Measurements from ENCODE around the gene UBE2L3. TPM values are rescaled to one million over a fixed set of nuclear protein-coding genes. Genes with fewer than 3 reads are reported as not detected.
"Not testable (repeated sequence)": the region's sequence is repeated elsewhere in the genome, so short reads cannot be mapped to it uniquely, and the experiment has no call there.

The UBE2L3 gene
- total and polyA plus RNA-seq, 2 donors (not counting 1 experiment from before 2014, with no cell fraction given) = 13.5 to 30.9 TPM

DNA sequence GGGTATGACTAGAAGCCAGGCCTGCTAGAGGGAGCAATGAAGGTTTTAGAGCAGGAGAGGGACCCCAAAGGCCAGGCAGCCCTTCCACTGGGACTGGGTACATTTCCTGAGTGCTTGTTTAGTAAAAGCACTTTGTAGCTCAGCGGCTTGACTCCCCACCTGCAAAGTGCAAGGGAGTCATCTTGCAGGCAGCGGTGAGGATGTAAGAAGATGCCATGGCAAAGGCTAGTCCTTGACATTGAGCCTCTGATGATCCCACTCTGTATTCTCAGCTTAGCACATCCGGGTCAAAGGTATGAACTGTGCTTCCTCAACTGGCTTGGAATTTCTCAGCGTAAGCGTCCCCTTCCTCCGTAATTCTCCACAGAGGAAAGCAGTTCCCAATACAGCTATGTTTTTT is 3.1 kb upstream of the UBE2L3 start:
- Histone ChIP-seq H3K4me1 (ENCODE audit: control insufficient read depth in 2 of 2, insufficient read depth in 2 of 2, low read length in 2 of 2) (peaks cover 12 to 21% of the 10 kb centered on the region in 2 donors), H3K27ac (ENCODE audit: low read length in 2 of 2) (no peak overlapping the region), H2AFZ (ENCODE audit: insufficient read depth, low read depth, low read length, poor library complexity, severe bottlenecking) (no peak overlapping the region), H3K36me3 (replicated peaks in 1 of 2; ENCODE audit: control extremely low read depth in 1 of 2, control insufficient read depth in 1 of 2, extremely low read depth in 1 of 2, insufficient read depth in 2 of 2, low read length in 1 of 2) (no peaks in the 10 kb centered on the region), H3K9me3 (ENCODE audit: control extremely low read depth in 1 of 3, control insufficient read depth in 2 of 3, insufficient read depth in 1 of 3, low read length in 2 of 3) (no peaks in the 10 kb centered on the region), H3K4me2 (replicated peaks; ENCODE audit: low read depth, low read length, poor library complexity, severe bottlenecking) (no peak overlapping the region), H3K4me3 (ENCODE audit: control extremely low read depth in 1 of 5, extremely low read depth in 1 of 5, insufficient read depth in 1 of 5, low read depth in 2 of 5, low read length in 4 of 5) (no peak overlapping the region), H3K9ac (ENCODE audit: low read length) (no peak overlapping the region), H3K27me3 (replicated peaks in 1 of 4; ENCODE audit: control extremely low read depth in 1 of 4, control insufficient read depth in 3 of 4, insufficient read depth in 4 of 4, low read length in 3 of 4) (no peaks in the 10 kb centered on the region), H3K79me2 (ENCODE audit: control insufficient read depth, insufficient read depth, low read length) (peaks cover 26% of the 10 kb centered on the region), H4K20me1 (ENCODE audit: control insufficient read depth, insufficient read depth, low read length, poor library complexity, severe bottlenecking) (peaks cover 15% of the 10 kb centered on the region)
- ChIA-PET CTCF (interaction anchor here (1.6 kb wide), 1 partner anchor 67 kb away, joined by 5 read pairs; no protein-coding TSS in a partner anchor), POLR2A (no interaction called here)
- WGBS (ENCODE audit: insufficient coverage) = 95% methylated on average over 6 of the region's 6 CpGs
- Mint-ChIP-seq H3K27ac (no peak overlapping the region), H3K4me3 (no peak overlapping the region), H3K9me3 (ENCODE audit: insufficient read depth) (no peaks in the 10 kb centered on the region), H3K4me1 (peaks cover 14% of the 10 kb centered on the region), H3K27me3 (no peaks in the 10 kb centered on the region)
- TF ChIP-seq, protein P1, sequence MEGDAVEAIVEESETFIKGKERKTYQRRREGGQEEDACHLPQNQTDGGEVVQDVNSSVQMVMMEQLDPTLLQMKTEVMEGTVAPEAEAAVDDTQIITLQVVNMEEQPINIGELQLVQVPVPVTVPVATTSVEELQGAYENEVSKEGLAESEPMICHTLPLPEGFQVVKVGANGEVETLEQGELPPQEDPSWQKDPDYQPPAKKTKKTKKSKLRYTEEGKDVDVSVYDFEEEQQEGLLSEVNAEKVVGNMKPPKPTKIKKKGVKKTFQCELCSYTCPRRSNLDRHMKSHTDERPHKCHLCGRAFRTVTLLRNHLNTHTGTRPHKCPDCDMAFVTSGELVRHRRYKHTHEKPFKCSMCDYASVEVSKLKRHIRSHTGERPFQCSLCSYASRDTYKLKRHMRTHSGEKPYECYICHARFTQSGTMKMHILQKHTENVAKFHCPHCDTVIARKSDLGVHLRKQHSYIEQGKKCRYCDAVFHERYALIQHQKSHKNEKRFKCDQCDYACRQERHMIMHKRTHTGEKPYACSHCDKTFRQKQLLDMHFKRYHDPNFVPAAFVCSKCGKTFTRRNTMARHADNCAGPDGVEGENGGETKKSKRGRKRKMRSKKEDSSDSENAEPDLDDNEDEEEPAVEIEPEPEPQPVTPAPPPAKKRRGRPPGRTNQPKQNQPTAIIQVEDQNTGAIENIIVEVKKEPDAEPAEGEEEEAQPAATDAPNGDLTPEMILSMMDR (IDR thresholded peaks at IDR 0.05) = no peak
- no peak for TF ChIP-seq EZH2 (IDR thresholded peaks at IDR 0.05; ENCODE audit: borderline replicate concordance, insufficient read depth, low read depth, low read length, poor library complexity, severe bottlenecking)
- intact Hi-C loops (cut with micrococcal nuclease) = no loop called here
- ATAC-seq (ENCODE audit: low read depth) (no peak), DNase-seq (no peak)

DNA sequence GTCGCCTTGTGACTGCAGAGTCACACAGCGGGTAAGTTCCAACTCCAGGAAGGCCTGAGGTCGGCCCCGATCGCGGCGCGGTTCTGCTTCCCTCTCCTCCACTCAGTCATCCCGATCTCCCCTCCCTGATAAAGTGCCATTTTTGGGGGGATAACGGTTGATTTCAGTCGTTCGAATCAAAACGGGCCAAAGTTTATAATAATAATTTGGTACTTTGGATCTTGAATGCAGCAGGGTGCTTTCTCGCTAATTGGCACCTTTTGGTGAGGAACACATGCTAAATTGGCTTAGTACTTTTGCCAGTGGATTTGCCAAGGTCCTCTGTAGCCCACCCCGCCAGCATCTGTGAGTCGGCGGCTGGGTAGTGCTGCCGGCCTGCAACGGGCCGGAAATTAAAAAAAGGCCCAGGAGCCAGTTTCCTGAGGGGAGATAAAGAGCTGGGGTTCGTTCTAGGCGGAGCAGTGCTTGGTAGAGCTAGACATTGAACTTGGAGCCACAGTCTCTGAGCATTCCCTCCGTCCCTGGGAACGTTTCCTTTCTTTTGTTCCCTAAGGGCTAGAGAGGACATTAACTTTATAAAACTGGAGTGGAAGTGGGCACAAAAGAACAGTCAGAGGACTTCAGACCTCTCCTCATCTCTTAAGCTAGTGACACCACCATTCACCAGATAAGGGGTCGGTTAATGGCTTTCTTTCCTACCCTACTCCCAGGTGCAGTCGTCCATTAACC is 997 bp downstream of the UBE2L3 start:
- H3K9me3 Mint-ChIP-seq (ENCODE audit: insufficient read depth) = no peaks in the 10 kb centered on the region
- Histone ChIP-seq H3K4me3 (ENCODE audit: control extremely low read depth in 1 of 5, extremely low read depth in 1 of 5, insufficient read depth in 1 of 5, low read depth in 2 of 5, low read length in 4 of 5) (peak overlapping the region; percentile 70 to 91 (median 76)), H3K79me2 (ENCODE audit: control insufficient read depth, insufficient read depth, low read length) (peaks cover 67% of the 10 kb centered on the region), H3K36me3 (replicated peaks in 1 of 2; ENCODE audit: control extremely low read depth in 1 of 2, control insufficient read depth in 1 of 2, extremely low read depth in 1 of 2, insufficient read depth in 2 of 2, low read length in 1 of 2) (peaks cover 0 to 4% of the 10 kb centered on the region in 2 experiments), H3K27ac (ENCODE audit: low read length in 2 of 2) (peak overlapping the region; percentile 35 to 93), H3K27me3 (replicated peaks in 1 of 4; ENCODE audit: control extremely low read depth in 1 of 4, control insufficient read depth in 3 of 4, insufficient read depth in 4 of 4, low read length in 3 of 4) (no peaks in the 10 kb centered on the region), H3K4me1 (ENCODE audit: control insufficient read depth in 2 of 2, insufficient read depth in 2 of 2, low read length in 2 of 2) (peaks cover 27 to 40% of the 10 kb centered on the region in 2 donors), H3K9me3 (ENCODE audit: control extremely low read depth in 1 of 3, control insufficient read depth in 2 of 3, insufficient read depth in 1 of 3, low read length in 2 of 3) (no peaks in the 10 kb centered on the region), H2AFZ (ENCODE audit: insufficient read depth, low read depth, low read length, poor library complexity, severe bottlenecking) (peak overlapping the region; percentile 84), H3K4me2 (replicated peaks; ENCODE audit: low read depth, low read length, poor library complexity, severe bottlenecking) (peak overlapping the region; percentile 96), H3K9ac (ENCODE audit: low read length) (peak overlapping the region; percentile 98), H4K20me1 (ENCODE audit: control insufficient read depth, insufficient read depth, low read length, poor library complexity, severe bottlenecking) (peaks cover 55% of the 10 kb centered on the region)
- intact Hi-C loops (cut with micrococcal nuclease) = no loop called here
- TF ChIP-seq, protein P1 (IDR thresholded peaks at IDR 0.05) = no peak
- TF ChIP-seq EZH2 (IDR thresholded peaks at IDR 0.05; ENCODE audit: borderline replicate concordance, insufficient read depth, low read depth, low read length, poor library complexity, severe bottlenecking) = no peak
- peaks cover 41% of the 10 kb centered on the region for H3K4me1 Mint-ChIP-seq
- H3K4me3 Mint-ChIP-seq = peak overlapping the region; percentile 90
- peak overlapping the region; percentile 84 for H3K27ac Mint-ChIP-seq
- H3K27me3 Mint-ChIP-seq = no peaks in the 10 kb centered on the region
- POLR2A ChIA-PET = interaction anchor here (0.7 kb wide), 1 partner anchor 42 kb away, joined by 10 read pairs; no protein-coding TSS in a partner anchor
- no peak for ATAC-seq (ENCODE audit: low read depth)
- no peak for DNase-seq
- 0% methylated on average over 9 of the region's 26 CpGs for WGBS (ENCODE audit: insufficient coverage)
- CTCF ChIA-PET = interaction anchor here (0.8 to 1.5 kb wide), 2 partner anchors 61 kb away, joined by 3 to 4 read pairs; no protein-coding TSS in a partner anchor

DNA sequence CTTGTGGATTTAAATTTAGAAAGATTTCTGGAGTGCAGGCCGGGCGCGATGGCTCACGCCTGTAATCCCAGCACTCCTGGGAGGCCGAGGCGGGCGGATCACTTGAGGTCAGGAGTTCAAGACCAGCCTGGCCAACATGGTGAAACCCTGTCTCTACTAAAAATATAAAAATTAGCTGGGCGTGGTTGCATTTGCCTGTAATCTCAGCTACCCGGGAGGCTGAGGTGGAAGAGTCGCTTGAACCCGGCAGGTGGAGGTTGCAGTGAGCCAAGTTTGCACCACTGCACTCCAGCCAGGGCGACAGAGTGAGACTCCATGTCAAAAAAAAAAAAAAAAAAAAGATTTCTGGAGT is 1.5 kb downstream of the UBE2L3 start:
- H3K9me3 ChIP-seq (ENCODE audit: control extremely low read depth in 1 of 3, control insufficient read depth in 2 of 3, insufficient read depth in 1 of 3, low read length in 2 of 3); DNase-seq; H3K27ac ChIP-seq (ENCODE audit: low read length in 2 of 2); intact Hi-C loops (cut with micrococcal nuclease); H2AFZ ChIP-seq (ENCODE audit: insufficient read depth, low read depth, low read length, poor library complexity, severe bottlenecking); H3K27me3 ChIP-seq (replicated peaks in 1 of 4; ENCODE audit: control extremely low read depth in 1 of 4, control insufficient read depth in 3 of 4, insufficient read depth in 4 of 4, low read length in 3 of 4); H3K36me3 ChIP-seq (replicated peaks in 1 of 2; ENCODE audit: control extremely low read depth in 1 of 2, control insufficient read depth in 1 of 2, extremely low read depth in 1 of 2, insufficient read depth in 2 of 2, low read length in 1 of 2); H3K9me3 Mint-ChIP-seq (ENCODE audit: insufficient read depth); ATAC-seq (ENCODE audit: low read depth); H3K27me3 Mint-ChIP-seq: not testable (repeated sequence)
- H3K4me2 ChIP-seq (replicated peaks; ENCODE audit: low read depth, low read length, poor library complexity, severe bottlenecking) = peak overlapping the region; percentile 96
- POLR2A ChIA-PET = interaction anchor here (0.7 kb wide), 1 partner anchor 41 kb away, joined by 10 read pairs; no protein-coding TSS in a partner anchor
- H3K4me1 ChIP-seq (ENCODE audit: control insufficient read depth in 2 of 2, insufficient read depth in 2 of 2, low read length in 2 of 2) = peaks cover 29 to 43% of the 10 kb centered on the region in 2 donors
- H3K4me1 Mint-ChIP-seq = peaks cover 45% of the 10 kb centered on the region
- 79% methylated on average over 5 of the region's 12 CpGs for WGBS (ENCODE audit: insufficient coverage)
- H3K27ac Mint-ChIP-seq = peak overlapping the region; percentile 28
- H3K79me2 ChIP-seq (ENCODE audit: control insufficient read depth, insufficient read depth, low read length) = peaks cover 72% of the 10 kb centered on the region
- CTCF ChIA-PET = interaction anchor here (1.5 kb wide), 1 partner anchor 60 kb away, joined by 4 read pairs; no protein-coding TSS in a partner anchor
- peaks cover 60% of the 10 kb centered on the region for H4K20me1 ChIP-seq (ENCODE audit: control insufficient read depth, insufficient read depth, low read length, poor library complexity, severe bottlenecking)
- peak overlapping the region in 2 of 5 experiments; percentile 86 to 91 for H3K4me3 ChIP-seq (ENCODE audit: control extremely low read depth in 1 of 5, extremely low read depth in 1 of 5, insufficient read depth in 1 of 5, low read depth in 2 of 5, low read length in 4 of 5)
- peak overlapping the region; percentile 90 for H3K4me3 Mint-ChIP-seq
- peak overlapping the region; percentile 98 for H3K9ac ChIP-seq (ENCODE audit: low read length)
